ENCODE data around the gene CIB2.

DNA sequence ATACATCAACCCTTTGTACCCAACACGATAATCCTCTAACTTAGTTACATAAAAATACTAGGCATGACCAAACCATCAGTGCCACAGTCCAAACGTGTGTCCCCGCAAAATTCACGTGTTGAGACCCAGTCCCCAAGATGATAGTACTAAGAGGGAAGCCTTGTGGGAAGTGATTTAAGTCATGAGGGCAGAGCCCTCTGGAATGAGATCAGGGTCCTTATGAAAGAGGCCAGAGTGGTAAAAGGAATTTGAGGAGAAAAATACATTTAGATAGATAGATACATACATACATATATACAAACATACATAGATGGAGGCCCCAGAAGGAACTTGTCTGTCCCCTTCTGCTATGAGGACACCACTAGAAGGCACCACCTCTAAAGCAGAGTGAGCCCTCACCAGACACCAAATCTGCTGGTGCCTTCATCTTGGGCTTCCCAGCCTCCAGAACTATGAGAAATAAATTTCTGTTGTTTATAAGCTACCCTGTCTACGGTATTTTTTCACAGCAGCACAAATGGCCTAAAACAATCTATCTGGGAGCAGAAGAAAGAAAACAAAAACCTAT, 61.7 kb downstream of the CIB2 start:
- no peak for TF ChIP-seq POLR2A (IDR thresholded peaks at IDR 0.05)
- TF ChIP-seq, protein P1, sequence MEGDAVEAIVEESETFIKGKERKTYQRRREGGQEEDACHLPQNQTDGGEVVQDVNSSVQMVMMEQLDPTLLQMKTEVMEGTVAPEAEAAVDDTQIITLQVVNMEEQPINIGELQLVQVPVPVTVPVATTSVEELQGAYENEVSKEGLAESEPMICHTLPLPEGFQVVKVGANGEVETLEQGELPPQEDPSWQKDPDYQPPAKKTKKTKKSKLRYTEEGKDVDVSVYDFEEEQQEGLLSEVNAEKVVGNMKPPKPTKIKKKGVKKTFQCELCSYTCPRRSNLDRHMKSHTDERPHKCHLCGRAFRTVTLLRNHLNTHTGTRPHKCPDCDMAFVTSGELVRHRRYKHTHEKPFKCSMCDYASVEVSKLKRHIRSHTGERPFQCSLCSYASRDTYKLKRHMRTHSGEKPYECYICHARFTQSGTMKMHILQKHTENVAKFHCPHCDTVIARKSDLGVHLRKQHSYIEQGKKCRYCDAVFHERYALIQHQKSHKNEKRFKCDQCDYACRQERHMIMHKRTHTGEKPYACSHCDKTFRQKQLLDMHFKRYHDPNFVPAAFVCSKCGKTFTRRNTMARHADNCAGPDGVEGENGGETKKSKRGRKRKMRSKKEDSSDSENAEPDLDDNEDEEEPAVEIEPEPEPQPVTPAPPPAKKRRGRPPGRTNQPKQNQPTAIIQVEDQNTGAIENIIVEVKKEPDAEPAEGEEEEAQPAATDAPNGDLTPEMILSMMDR (IDR thresholded peaks at IDR 0.05) = no peak

Data from heart left ventricle (tissue), 13 donors.